Measurements from ENCODE around the gene RGPD8.
"Not testable (repeated sequence)": the region's sequence is repeated elsewhere in the genome, so short reads cannot be mapped to it uniquely, and the experiment has no call there.

Gene RGPD8

GRCh38 chr2:112435716-112436431 lies 2.4 kb upstream of the RGPD8 start:
- not testable (repeated sequence) for DNase-seq (ENCODE audit: low read depth)

GRCh38 chr2:112434890-112435715 lies 1.7 kb upstream of the RGPD8 start:
- DNase-seq (ENCODE audit: low read depth): not testable (repeated sequence)

DNA sequence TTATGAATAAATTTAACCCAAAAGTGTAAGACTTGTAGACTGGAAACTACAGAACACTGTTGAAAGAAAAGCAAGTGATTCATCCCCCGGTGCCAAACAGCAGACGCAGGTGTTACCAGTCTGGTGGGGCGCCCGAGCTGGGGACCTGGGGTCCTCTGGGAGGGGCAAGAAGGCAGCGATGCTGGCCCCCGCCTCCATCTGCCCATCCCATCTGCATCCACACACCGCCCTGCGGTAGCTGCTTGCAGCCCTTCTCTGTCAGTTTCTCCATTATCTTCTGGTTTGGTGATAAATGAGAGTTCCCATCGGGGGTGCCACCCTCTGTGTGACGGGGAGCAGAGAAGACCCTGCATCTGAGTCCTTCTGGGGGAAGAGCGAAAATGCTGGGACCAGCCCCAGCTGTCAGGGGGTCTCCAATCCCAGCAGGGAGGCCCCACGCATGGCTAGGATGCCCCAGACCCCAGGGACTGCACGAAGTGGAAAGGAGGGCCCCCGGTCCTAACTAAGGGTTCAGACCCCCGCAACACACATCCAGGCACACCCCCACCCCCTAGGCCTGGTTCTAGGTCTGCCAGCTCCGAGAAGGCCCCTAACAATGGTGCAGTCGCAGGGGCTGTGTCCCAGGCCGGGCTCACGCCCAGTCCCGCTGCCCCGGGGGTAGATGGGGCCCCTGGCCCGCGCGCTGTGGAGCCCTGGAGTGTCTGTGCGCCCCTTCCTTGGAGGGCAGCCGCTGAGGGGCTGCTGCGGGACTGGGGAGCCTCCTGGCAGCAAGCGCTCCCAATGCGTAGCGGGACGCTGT lies 686 bp upstream of the RGPD8 start:
- no peak for DNase-seq (ENCODE audit: low read depth)

DNA sequence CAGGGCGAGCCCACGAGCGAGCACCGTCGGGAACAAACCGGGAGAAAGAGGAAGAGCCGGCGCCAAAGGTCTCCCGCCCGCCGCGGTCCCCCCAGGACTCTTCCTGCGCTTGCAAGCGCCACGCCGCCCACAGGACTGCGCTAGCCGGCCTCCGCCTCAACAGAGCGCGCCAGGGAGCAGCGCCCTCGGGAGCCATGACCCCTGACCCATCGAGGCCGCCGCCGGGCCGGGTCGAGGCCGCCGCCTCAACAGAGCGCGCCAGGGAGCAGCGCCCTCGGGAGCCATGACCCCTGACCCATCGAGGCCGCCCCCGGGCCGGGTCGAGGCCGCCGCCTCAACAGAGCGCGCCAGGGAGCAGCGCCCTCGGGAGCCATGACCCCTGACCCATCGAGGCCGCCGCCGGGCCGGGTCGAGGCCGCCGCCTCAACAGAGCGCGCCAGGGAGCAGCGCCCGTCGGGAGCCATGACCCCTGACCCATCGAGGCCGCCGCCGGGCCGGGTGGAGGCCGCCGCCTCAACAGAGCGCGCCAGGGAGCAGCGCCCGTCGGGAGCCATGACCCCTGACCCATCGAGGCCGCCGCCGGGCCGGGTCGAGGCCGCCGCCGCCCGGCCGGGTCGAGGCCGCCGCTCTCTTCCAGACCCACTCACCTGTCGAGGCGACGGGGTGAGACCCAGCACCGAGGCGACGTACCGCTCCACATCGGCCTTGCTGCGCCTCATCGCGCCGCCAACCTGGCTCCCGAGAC lies 538 bp downstream of the RGPD8 start:
- not testable (repeated sequence) for DNase-seq (ENCODE audit: low read depth)

DNA sequence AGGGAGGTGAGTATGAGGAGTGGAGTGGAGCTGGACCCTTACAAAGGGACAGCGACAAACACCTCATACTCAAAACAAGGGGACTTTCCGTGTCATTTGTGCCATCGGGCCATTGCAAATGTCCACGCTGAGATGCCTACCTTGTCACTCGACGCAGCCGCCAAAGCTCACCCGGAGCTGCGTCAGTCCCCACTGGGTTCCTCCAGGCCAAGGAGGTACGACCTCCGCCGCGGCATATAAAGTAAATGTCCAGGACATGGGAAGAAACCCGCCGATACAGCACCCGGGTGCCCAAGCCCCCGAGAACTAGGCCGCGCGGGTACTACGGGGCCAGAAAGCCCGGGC lies 1.1 kb downstream of the RGPD8 start:
- not testable (repeated sequence) for DNase-seq (ENCODE audit: low read depth)

DNA sequence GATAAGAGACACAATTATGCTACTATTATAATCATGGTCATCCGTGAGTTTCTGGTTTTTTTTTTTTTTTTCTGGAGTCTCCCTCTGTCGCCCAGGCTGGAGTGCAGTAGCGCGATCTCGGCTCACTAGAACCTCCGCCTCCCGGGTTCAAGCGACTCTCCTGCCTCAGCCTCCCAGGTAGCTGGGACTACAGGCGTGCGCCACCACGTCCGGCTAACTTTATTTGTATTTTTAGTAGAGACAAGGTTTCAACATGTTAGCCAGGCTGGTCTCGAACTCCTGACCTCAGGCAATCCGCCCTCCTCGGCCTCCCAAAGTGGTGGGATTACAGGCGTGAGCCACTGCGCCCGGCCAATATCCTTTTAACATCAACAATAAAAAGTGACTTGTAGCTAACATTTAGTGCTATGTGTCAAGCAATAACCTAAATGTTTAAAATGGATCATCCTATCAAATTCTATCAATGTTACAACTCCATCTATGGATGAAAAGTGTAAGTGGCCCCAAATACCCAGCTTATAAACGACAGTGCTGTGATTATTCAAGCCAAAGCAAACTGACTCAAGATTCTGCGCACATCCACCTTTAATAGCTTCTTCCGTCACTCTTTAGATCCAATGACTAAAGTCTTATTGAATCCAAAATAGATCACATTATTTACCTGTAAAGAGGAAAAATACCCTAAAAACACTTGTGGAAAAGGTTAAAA lies 1.7 kb downstream of the RGPD8 start:
- DNase-seq (ENCODE audit: low read depth): peak; percentile 17

- not testable (repeated sequence) for DNase-seq (ENCODE audit: low read depth)
Observed at GRCh38 chr2:112424553-112424952, 8.9 kb downstream of the RGPD8 start.

GRCh38 chr2:112416860-112417259 lies 16.6 kb downstream of the RGPD8 start:
- DNase-seq (ENCODE audit: low read depth): not testable (repeated sequence)

DNA sequence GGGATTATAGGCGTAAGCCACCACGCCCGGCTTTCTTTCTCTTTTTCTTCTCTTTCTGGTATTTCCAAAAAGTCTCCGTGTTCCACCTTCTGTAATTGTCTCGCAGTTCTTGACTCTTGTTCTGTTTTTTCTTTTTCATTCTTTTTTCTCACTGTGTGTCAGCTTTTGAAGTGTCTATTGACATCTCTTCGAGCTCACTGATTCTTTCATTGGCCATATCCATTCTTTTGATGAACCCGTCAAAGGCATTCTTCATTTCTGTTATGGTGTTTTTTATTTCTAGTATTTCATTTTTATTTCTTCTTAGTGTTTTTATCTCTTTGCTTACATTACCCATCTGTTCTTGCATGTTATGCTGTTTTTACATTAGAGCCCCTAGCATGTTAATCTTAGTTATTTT lies 73.4 kb downstream of the RGPD8 start:
- not testable (repeated sequence) for DNase-seq (ENCODE audit: low read depth)

- not testable (repeated sequence) for DNase-seq (ENCODE audit: low read depth)
Observed at GRCh38 chr2:112354335-112354734, 79.1 kb downstream of the RGPD8 start.

- DNase-seq (ENCODE audit: low read depth): not testable (repeated sequence)
Observed at GRCh38 chr2:112352809-112353603, 80.4 kb downstream of the RGPD8 start.

DNA sequence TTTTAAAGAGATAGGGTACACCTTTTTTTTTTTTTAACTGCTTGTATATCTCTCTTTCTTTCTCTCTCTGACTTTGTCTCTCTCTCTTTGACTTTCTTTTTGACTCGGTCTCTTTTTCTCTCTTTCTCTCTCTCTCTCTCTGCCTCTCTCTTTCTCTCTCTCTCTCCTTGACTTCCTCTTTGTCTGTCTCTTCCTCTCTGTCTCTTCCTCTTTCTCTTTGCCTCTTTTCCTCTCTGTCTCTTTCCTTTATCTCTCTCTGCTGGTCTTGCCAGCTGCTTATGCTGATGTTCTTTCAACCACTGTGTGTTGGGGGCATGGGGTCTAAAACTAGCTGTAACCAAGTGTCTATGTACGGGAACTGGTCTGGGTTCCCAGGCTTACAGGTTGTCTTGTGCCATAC lies 81.2 kb downstream of the RGPD8 start:
- DNase-seq (ENCODE audit: low read depth): not testable (repeated sequence)

- no peak for DNase-seq (ENCODE audit: low read depth)
Observed at GRCh38 chr2:112345030-112346027, 88.1 kb downstream of the RGPD8 start.

GRCh38 chr2:112343827-112344585 lies 89.4 kb downstream of the RGPD8 start:
- peak; percentile 10 for DNase-seq (ENCODE audit: low read depth)

DNA sequence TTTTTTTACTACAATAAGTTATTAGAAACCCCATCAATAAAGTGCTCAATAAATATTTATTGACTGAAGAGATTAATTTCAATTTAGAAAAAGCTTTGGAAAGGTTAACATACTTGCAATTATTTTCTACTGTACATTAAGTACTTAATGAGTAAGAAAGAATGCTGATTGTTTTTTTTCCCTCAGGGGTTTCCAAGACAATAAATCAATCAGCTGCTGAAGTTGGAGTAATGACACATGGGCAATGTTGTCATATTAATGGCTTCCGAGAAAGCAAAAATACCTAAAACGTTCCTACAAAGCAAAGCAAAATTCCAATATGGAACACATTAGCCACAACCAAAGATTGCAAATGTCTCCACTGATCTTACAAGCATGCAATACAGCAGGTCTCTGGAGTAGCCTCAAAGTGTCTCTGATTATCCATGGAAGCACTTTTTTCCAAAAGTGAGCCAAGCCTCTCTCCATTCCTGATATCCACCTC lies 91.3 kb downstream of the RGPD8 start:
- no peak for DNase-seq (ENCODE audit: low read depth)

- no peak for DNase-seq (ENCODE audit: low read depth)
Observed at GRCh38 chr2:112340475-112341267, 92.8 kb downstream of the RGPD8 start.

- DNase-seq (ENCODE audit: low read depth): no peak
Observed at GRCh38 chr2:112339986-112340385, 93.5 kb downstream of the RGPD8 start.
